Measurements from ENCODE around the gene HAAO. TPM values are rescaled to one million over a fixed set of nuclear protein-coding genes. Genes with fewer than 3 reads are reported as not detected.

Gene HAAO
- total RNA-seq, 1 donor from 2014 or later, result 2.8 TPM

- peak; percentile 87 for DNase-seq (ENCODE audit: low spot score)
Observed at GRCh38 chr2:42794271-42795046, 2.1 kb upstream of the HAAO start.

- DNase-seq (ENCODE audit: low spot score), result no peak
Observed at GRCh38 chr2:42793334-42794270, 1.2 kb upstream of the HAAO start.

GRCh38 chr2:42792087-42792582, 248 bp downstream of the HAAO start:
- DNase-seq (ENCODE audit: low spot score), result peak; percentile 28

- no peak for DNase-seq (ENCODE audit: low spot score)
Observed at GRCh38 chr2:42791606-42792005, 777 bp downstream of the HAAO start.

- DNase-seq (ENCODE audit: low spot score), result peak; percentile 39
Observed at GRCh38 chr2:42789751-42790150, 2.6 kb downstream of the HAAO start.

GRCh38 chr2:42788882-42789281, 3.5 kb downstream of the HAAO start:
- DNase-seq (ENCODE audit: low spot score), result no peak

GRCh38 chr2:42788478-42788793, 3.9 kb downstream of the HAAO start:
- peak; percentile 39 for DNase-seq (ENCODE audit: low spot score)

- DNase-seq (ENCODE audit: low spot score), result peak; percentile 83
Observed at GRCh38 chr2:42787788-42788477, 4.5 kb downstream of the HAAO start.

GRCh38 chr2:42787424-42787787, 5.0 kb downstream of the HAAO start:
- peak; percentile 43 for DNase-seq (ENCODE audit: low spot score)

GRCh38 chr2:42786561-42787345, 5.6 kb downstream of the HAAO start:
- peak; percentile 75 for DNase-seq (ENCODE audit: low spot score)

- no peak for DNase-seq (ENCODE audit: low spot score)
Observed at GRCh38 chr2:42784204-42784880, 8.0 kb downstream of the HAAO start.

- DNase-seq (ENCODE audit: low spot score), result no peak
Observed at GRCh38 chr2:42783511-42783910, 8.9 kb downstream of the HAAO start.

- no peak for DNase-seq (ENCODE audit: low spot score)
Observed at GRCh38 chr2:42781181-42781580, 11.2 kb downstream of the HAAO start.

- DNase-seq (ENCODE audit: low spot score), result no peak
Observed at GRCh38 chr2:42777883-42778805, 14.2 kb downstream of the HAAO start.

GRCh38 chr2:42775810-42776209, 16.6 kb downstream of the HAAO start:
- no peak for DNase-seq (ENCODE audit: low spot score)

- DNase-seq (ENCODE audit: low spot score), result no peak
Observed at GRCh38 chr2:42775186-42775585, 17.2 kb downstream of the HAAO start.

GRCh38 chr2:42771546-42772153, 20.7 kb downstream of the HAAO start:
- peak; percentile 79 for DNase-seq (ENCODE audit: low spot score)

- DNase-seq (ENCODE audit: low spot score), result peak; percentile 81
Observed at GRCh38 chr2:42770288-42771131, 21.9 kb downstream of the HAAO start.

All from mesenteric fat pad (tissue), 1 donor.